Breast epithelium (tissue), 4 donors: ENCODE data around the gene GDNF. TPM values are rescaled to one million over a fixed set of nuclear protein-coding genes. Genes with fewer than 3 reads are reported as not detected.

Experiments
- DNase-seq, 2 donors: peaks; one replicate each; pipeline ENCODE4 v3.0.0-alpha.2; 2019; ENCODE audit warnings: low spot score in 2 of 2
- H3K27ac ChIP-seq, 2 donors: fragments of 200-600 bp; sonication (generic) in 1 of 2; one replicate each; pipeline ENCODE4 v1.5.1; 2016 to 2019; ENCODE audit warnings: mild to moderate bottlenecking in 1 of 2
- H3K27me3 ChIP-seq, 2 donors: fragments of 200-600 bp; sonication (generic) in 1 of 2; one replicate each; pipeline versions ENCODE4 v1.5.1 to v1.6.0; 2017 to 2019; ENCODE audit warnings: control low read depth in 1 of 2, mild to moderate bottlenecking in 1 of 2
- H3K36me3 ChIP-seq: fragments of 200-600 bp; one replicate; pipeline ENCODE4 v1.5.1; 2019
- H3K4me1 ChIP-seq, 2 donors: fragments of 200-600 bp; sonication (generic); one replicate each; pipeline ENCODE4 v1.5.1; 2016 to 2019; ENCODE audit warnings: control low read depth in 1 of 2
- H3K4me3 ChIP-seq, 3 donors: fragments of 200-600 bp; sonication (generic); 1 replicate in 2 of 3; 2 replicates in 1 of 3; pipeline ENCODE4 v1.5.1; 2016 to 2019; ENCODE audit warnings: mild to moderate bottlenecking in 3 of 3, moderate library complexity in 2 of 3
- H3K9me3 ChIP-seq, 2 donors: fragments of 200-600 bp; sonication (generic) in 1 of 2; one replicate each; pipeline ENCODE4 v1.5.1; 2016 to 2019; ENCODE audit warnings: control low read depth in 1 of 2
- POLR2A ChIP-seq: fragments of 450-650 bp; IDR thresholded peaks from one replicate; pipeline ENCODE4 v1.6.1; 2016; ENCODE audit warnings: antibody characterized with exemption, mild to moderate bottlenecking, moderate library complexity
- POLR2AphosphoS5 ChIP-seq, 3 donors: sonication (generic); formaldehyde crosslinking; IDR thresholded peaks; one replicate each; pipeline ENCODE4 v1.6.1; 2017; ENCODE audit warnings: antibody characterized with exemption in 3 of 3
- intact Hi-C: fragments of 100-400 bp; cut with DNase I; formaldehyde crosslinking; loops from one replicate; pipeline ENCODE4 v1.15.1; 2023; ENCODE audit warnings: low total_unique reads
- total RNA-seq, 3 donors: library from RNA; depleted of rRNA; stranded (reverse); fragments of >200 nt; gene quantifications; one replicate each; pipeline ENCODE4 v1.1.0, GENCODE V29; 2016
- TF ChIP-seq, protein P1 (sequence below), 3 donors: fragments of 450-650 bp; IDR thresholded peaks; one replicate each; pipeline ENCODE4 v1.5.1; 2016 to 2017; ENCODE audit warnings: antibody characterized with exemption in 3 of 3, mild to moderate bottlenecking in 3 of 3, moderate library complexity in 3 of 3

The GDNF gene
- total RNA-seq, 3 donors from 2014 or later = 0.15 to 0.33 TPM; not detected in 1

GRCh38 chr5:37831821-37832534 is 7.9 kb downstream of the GDNF start:
- Histone ChIP-seq H3K9me3 (no peaks in the 10 kb centered on the region), H3K27me3 (peaks cover 0 to 45% of the 10 kb centered on the region in 2 donors), H3K4me1 (no peaks in the 10 kb centered on the region), H3K4me3 (no peak overlapping the region), H3K36me3 (no peaks in the 10 kb centered on the region), H3K27ac (no peak overlapping the region)
- TF ChIP-seq, protein P1, sequence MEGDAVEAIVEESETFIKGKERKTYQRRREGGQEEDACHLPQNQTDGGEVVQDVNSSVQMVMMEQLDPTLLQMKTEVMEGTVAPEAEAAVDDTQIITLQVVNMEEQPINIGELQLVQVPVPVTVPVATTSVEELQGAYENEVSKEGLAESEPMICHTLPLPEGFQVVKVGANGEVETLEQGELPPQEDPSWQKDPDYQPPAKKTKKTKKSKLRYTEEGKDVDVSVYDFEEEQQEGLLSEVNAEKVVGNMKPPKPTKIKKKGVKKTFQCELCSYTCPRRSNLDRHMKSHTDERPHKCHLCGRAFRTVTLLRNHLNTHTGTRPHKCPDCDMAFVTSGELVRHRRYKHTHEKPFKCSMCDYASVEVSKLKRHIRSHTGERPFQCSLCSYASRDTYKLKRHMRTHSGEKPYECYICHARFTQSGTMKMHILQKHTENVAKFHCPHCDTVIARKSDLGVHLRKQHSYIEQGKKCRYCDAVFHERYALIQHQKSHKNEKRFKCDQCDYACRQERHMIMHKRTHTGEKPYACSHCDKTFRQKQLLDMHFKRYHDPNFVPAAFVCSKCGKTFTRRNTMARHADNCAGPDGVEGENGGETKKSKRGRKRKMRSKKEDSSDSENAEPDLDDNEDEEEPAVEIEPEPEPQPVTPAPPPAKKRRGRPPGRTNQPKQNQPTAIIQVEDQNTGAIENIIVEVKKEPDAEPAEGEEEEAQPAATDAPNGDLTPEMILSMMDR (IDR thresholded peaks at IDR 0.05) = no peak
- TF ChIP-seq POLR2AphosphoS5 (IDR thresholded peaks at IDR 0.05) = no peak
- TF ChIP-seq POLR2A = no peak
- intact Hi-C loops = no loop called here
- DNase-seq = no peak

DNA sequence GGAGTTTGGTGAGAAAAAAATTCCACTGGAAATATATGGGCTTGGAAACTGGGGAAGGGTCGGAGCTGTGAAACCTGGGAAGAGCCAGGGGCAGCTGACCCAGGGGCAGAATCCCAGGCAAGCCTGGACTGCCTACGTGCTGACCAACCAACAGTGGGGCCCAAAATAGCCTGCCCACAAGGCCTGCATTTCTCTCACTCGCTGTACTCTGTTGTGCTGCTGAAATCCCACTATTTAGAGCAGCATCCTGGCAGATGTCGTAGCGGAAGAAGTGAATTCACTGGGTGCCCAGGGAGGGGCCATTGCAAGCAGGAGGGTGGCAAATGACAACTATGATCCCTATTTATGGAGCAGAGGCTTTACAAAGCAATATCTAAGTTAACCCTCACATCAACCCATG is 9.5 kb downstream of the GDNF start:
- no peak overlapping the region for H3K27ac ChIP-seq
- H3K4me1 ChIP-seq = no peaks in the 10 kb centered on the region
- peaks cover 0 to 29% of the 10 kb centered on the region in 2 donors for H3K27me3 ChIP-seq
- DNase-seq = no peak
- H3K9me3 ChIP-seq = no peaks in the 10 kb centered on the region
- H3K4me3 ChIP-seq = no peak overlapping the region
- intact Hi-C loops = no loop called here
- no peaks in the 10 kb centered on the region for H3K36me3 ChIP-seq
- TF ChIP-seq POLR2AphosphoS5 (IDR thresholded peaks at IDR 0.05) (no peak), POLR2A (no peak)
- TF ChIP-seq, protein P1 (IDR thresholded peaks at IDR 0.05) = no peak

- H3K9me3 ChIP-seq = no peaks in the 10 kb centered on the region
- H3K4me3 ChIP-seq = no peak overlapping the region
- no peak for DNase-seq
- H3K27ac ChIP-seq = no peak overlapping the region
- H3K4me1 ChIP-seq = no peaks in the 10 kb centered on the region
- H3K36me3 ChIP-seq = no peaks in the 10 kb centered on the region
- H3K27me3 ChIP-seq = no peaks in the 10 kb centered on the region
- no peak for TF ChIP-seq POLR2AphosphoS5 (IDR thresholded peaks at IDR 0.05)
- TF ChIP-seq, protein P1 (IDR thresholded peaks at IDR 0.05) = no peak
- no peak for TF ChIP-seq POLR2A
- intact Hi-C loops = no loop called here
Measured at GRCh38 chr5:37825334-37825915, 14.4 kb downstream of the GDNF start.

DNA sequence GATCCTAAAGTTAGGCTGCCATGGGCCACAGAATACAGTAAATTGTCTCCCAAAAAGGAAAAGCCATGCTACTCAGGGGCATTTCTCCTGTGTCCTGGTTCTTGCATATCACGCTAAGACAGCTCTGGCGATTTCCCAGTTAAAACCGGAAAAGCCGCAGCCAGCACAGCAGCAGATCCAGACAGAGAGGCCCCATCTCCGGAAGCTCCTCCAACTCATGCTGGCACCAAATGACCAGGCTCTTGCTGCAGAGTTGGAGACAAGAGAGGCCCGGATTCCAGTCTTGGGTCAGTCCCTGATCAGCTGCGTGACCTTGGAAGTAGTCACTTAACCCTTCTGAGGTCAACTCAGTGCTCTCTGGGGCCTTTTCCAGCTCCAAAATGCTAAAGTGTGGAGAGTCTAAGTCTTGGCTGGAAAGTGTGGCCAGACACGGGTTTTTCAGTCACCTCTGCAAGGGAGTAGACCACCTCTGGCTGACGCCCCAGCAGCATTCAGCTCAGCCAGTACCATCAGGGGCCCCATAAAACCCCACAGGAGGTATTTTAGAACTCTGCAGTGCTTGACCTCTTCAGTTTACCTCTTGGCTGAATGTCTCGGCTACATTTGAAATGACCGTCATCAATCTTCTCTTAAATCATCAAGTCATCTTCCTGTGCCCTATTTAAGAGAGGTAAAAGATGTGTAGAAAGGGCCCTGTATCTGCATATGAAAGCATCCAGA is 16.2 kb downstream of the GDNF start:
- H3K4me1 ChIP-seq = no peaks in the 10 kb centered on the region
- no peak for DNase-seq
- no peaks in the 10 kb centered on the region for H3K36me3 ChIP-seq
- H3K4me3 ChIP-seq = no peak overlapping the region
- no peaks in the 10 kb centered on the region for H3K9me3 ChIP-seq
- no peaks in the 10 kb centered on the region for H3K27me3 ChIP-seq
- intact Hi-C loops = no loop called here
- H3K27ac ChIP-seq = no peak overlapping the region
- TF ChIP-seq POLR2AphosphoS5 (IDR thresholded peaks at IDR 0.05) (no peak), POLR2A (no peak)
- TF ChIP-seq, protein P1 (IDR thresholded peaks at IDR 0.05) = no peak

DNA sequence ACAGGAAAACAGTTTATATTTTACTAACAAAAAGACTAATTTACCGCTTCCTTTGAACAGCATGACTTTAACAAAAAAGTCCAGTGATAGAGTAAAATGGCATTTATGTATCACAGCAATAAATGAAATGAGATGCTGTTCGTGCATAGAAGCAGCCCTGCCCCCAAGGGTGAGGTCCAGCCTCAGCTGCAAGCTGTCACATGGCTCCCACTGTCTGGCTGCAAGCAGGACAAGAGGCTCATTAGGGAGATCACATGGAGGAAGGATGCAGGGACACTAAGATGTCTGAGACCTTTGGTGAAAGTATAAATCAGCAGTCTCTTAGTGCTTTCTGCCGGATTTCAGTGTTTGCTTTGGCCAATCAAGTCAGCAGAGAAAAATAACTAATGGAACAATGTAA is 23.0 kb downstream of the GDNF start:
- Histone ChIP-seq H3K27me3 (no peaks in the 10 kb centered on the region), H3K27ac (no peak overlapping the region), H3K4me3 (no peak overlapping the region), H3K36me3 (no peaks in the 10 kb centered on the region), H3K9me3 (no peaks in the 10 kb centered on the region), H3K4me1 (no peaks in the 10 kb centered on the region)
- DNase-seq = no peak
- no peak for TF ChIP-seq POLR2A
- no peak for TF ChIP-seq POLR2AphosphoS5 (IDR thresholded peaks at IDR 0.05)
- TF ChIP-seq, protein P1 (IDR thresholded peaks at IDR 0.05) = no peak
- intact Hi-C loops = no loop called here
